K562 (cell line): ENCODE data around the gene ABCA8. TPM values are rescaled to one million over a fixed set of nuclear protein-coding genes. Genes with fewer than 3 reads are reported as not detected.

ENCODE experiments used
- ATAC-seq: fragments of 200-7000 bp; cut with Tn5 transposase; 3 replicates; pipeline ENCODE4 v1.9.1; 2020; ENCODE audit warnings: moderate library complexity
- BruUV-seq: library from RNA; stranded (reverse); fragments of 400-500 nt; replicated peaks from 2 replicates; lab custom pipeline; 2021; lab: Mats Ljungman, UMichigan
- CTCF ChIA-PET: fragments of 300-600 bp; formaldehyde crosslinking; extraction: SDS; loops from one replicate; lab custom pipeline; 2021; ENCODE audit warnings: low intra/inter-chr PET ratio; lab: Yijun Ruan, JAX
- POLR2A ChIA-PET: fragments of 300-600, 350-650 bp; sonication (Branson Sonifier 250); formaldehyde crosslinking; extraction: SDS; loops from one replicate; lab custom pipeline; 2021; ENCODE audit warnings: antibody characterized with exemption, inconsistent platforms; lab: Yijun Ruan, JAX
- DNase-seq, 4 experiments: peaks; one replicate each; pipeline versions ENCODE4 v3.0.0 to v3.0.0-alpha.2; 2011 to 2018; ENCODE audit warnings: low spot score in 3 of 4, mixed read lengths in 3 of 4; ENCODE audit errors: extremely low read depth in 1 of 4
- FAIRE-seq: peaks from 2 replicates; lab custom pipeline; 2011; peaks lifted over from hg19 to GRCh38; lab: Jason Lieb, UNC
- H2AFZ ChIP-seq: 2 replicates; pipeline ENCODE4 v1.6.0; 2011; ENCODE audit warnings: low read depth, low read length, control low read depth, inconsistent platforms
- H3K27ac ChIP-seq: fragments of 200-600 bp; 3 replicates; pipeline ENCODE4 v1.8.0; 2011; ENCODE audit warnings: low read depth, mild to moderate bottlenecking, control low read depth, inconsistent platforms, low read length, moderate library complexity, mixed read lengths; ENCODE audit errors: extremely low read depth
- H3K27me3 ChIP-seq, 2 experiments: fragments of 300-600 bp in 1 of 2; 2 replicates in 1 of 2; 3 replicates in 1 of 2; pipeline versions ENCODE4 v1.6.0 to v1.8.0; 2011; ENCODE audit warnings: inconsistent platforms in 2 of 2, low read length in 2 of 2, mild to moderate bottlenecking in 1 of 2, mixed read lengths in 1 of 2, moderate library complexity in 1 of 2; ENCODE audit not compliant: control insufficient read depth in 2 of 2, insufficient read depth in 2 of 2
- H3K36me3 ChIP-seq: fragments of 300-600 bp; 3 replicates; pipeline ENCODE4 v1.8.0; 2011; ENCODE audit warnings: mild to moderate bottlenecking, low read length, inconsistent platforms; ENCODE audit not compliant: control insufficient read depth, insufficient read depth
- H3K4me1 ChIP-seq, 2 experiments: fragments of 200-600 bp in 1 of 2; replicated peaks in 1 of 2; 2 replicates in 1 of 2; 3 replicates in 1 of 2; pipeline versions ENCODE4 v1.5.1 to v1.8.0; 2011; ENCODE audit warnings: inconsistent platforms in 2 of 2, low read length in 2 of 2, mild to moderate bottlenecking in 1 of 2, mixed read lengths in 1 of 2, moderate library complexity in 1 of 2; ENCODE audit not compliant: control insufficient read depth in 2 of 2, insufficient read depth in 2 of 2
- H3K4me2 ChIP-seq: 2 replicates; pipeline ENCODE4 v1.6.1; 2011; ENCODE audit warnings: low read length, control low read depth, inconsistent platforms, mixed read lengths; ENCODE audit not compliant: insufficient read depth
- H3K4me3 ChIP-seq: fragments of 200-600 bp; sonication (generic), shearing (Covaris generic); 2 replicates; pipeline ENCODE4 v1.5.1; 2016; ENCODE audit warnings: control low read depth, inconsistent platforms
- H3K79me2 ChIP-seq: fragments of 200-600 bp; 3 replicates; pipeline ENCODE4 v1.8.0; 2011; ENCODE audit warnings: low read length, inconsistent platforms; ENCODE audit not compliant: control insufficient read depth, insufficient read depth
- H3K9ac ChIP-seq, 2 experiments: 2 replicates each; pipeline versions ENCODE4 v1.6.0 to v1.6.1; 2011; ENCODE audit warnings: low read depth in 2 of 2, low read length in 2 of 2, control low read depth in 1 of 2, inconsistent platforms in 1 of 2, mild to moderate bottlenecking in 1 of 2, mixed read lengths in 1 of 2; ENCODE audit not compliant: insufficient read depth in 1 of 2
- H3K9me1 ChIP-seq: one replicate; pipeline ENCODE4 v1.6.0; 2011; ENCODE audit warnings: inconsistent platforms, mild to moderate bottlenecking, low read length, moderate library complexity; ENCODE audit not compliant: control insufficient read depth, insufficient read depth
- H3K9me3 ChIP-seq: replicated peaks from 2 replicates; pipeline ENCODE4 v1.5.1; 2011; ENCODE audit warnings: low read depth, low read length, inconsistent platforms; ENCODE audit not compliant: control insufficient read depth, insufficient read depth
- H4K20me1 ChIP-seq: replicated peaks from 2 replicates; pipeline ENCODE4 v1.6.1; 2011; ENCODE audit warnings: low read length, inconsistent platforms, mixed read lengths; ENCODE audit not compliant: control insufficient read depth, insufficient read depth
- BCOR ChIP-seq: fragments of 450-650 bp; IDR thresholded peaks from 2 replicates; pipeline ENCODE4 v1.6.1; 2016
- FOXJ2 ChIP-seq: fragments of 200-800 bp; sonication (Bioruptor generic); IDR thresholded peaks from 2 replicates; pipeline ENCODE4 v1.6.1; 2016; ENCODE audit warnings: missing genetic modification characterization, missing compliant biosample characterization
- HMG20B ChIP-seq: fragments of 250-450 bp; sonication (Bioruptor Pico); IDR thresholded peaks from 2 replicates; pipeline ENCODE4 v1.5.0; 2021; ENCODE audit warnings: mild to moderate bottlenecking
- KLF10 ChIP-seq: fragments of 250-450 bp; sonication (Bioruptor Pico); IDR thresholded peaks from 2 replicates; pipeline ENCODE4 v1.6.1; 2021; ENCODE audit warnings: matching md5 sums
- MEIS2 ChIP-seq: fragments of 450-650 bp; IDR thresholded peaks from 2 replicates; pipeline ENCODE4 v1.6.1; 2014; ENCODE audit warnings: mild to moderate bottlenecking; ENCODE audit not compliant: partially characterized antibody
- PURB ChIP-seq: sonication (generic); formaldehyde crosslinking; IDR thresholded peaks from 2 replicates; pipeline ENCODE4 v1.9.0; 2021; ENCODE audit warnings: low read depth, mild to moderate bottlenecking, missing genetic modification reagents
- TEAD4 ChIP-seq, 2 experiments: sonication (generic) in 1 of 2; formaldehyde crosslinking in 1 of 2; IDR thresholded peaks; 2 replicates each; pipeline versions ENCODE4 v1.6.1 to v1.8.0; 2012 to 2022; ENCODE audit warnings: borderline replicate concordance in 1 of 2, inconsistent platforms in 1 of 2, low read length in 1 of 2, mild to moderate bottlenecking in 1 of 2, missing genetic modification reagents in 1 of 2
- TFAP4 ChIP-seq: sonication (generic); formaldehyde crosslinking; IDR thresholded peaks from 2 replicates; pipeline ENCODE4 v1.8.0; 2022; ENCODE audit warnings: missing genetic modification reagents, mild to moderate bottlenecking, moderate library complexity, borderline replicate concordance
- TOE1 ChIP-seq, 2 experiments: fragments of 450-650 bp in 1 of 2; sonication (generic) in 1 of 2; formaldehyde crosslinking in 1 of 2; IDR thresholded peaks; 2 replicates each; pipeline versions ENCODE4 v1.7.1 to v1.8.0; 2016 to 2022; ENCODE audit warnings: borderline replicate concordance in 2 of 2, mild to moderate bottlenecking in 2 of 2, antibody characterized with exemption in 1 of 2, inconsistent platforms in 1 of 2, low read depth in 1 of 2, missing genetic modification reagents in 1 of 2, moderate library complexity in 1 of 2
- U2AF2 ChIP-seq: fragments of 200-400 bp; formaldehyde crosslinking; optimal IDR thresholded peaks from 2 replicates; pipeline ENCODE3; 2017; ENCODE audit warnings: low read depth, mild to moderate bottlenecking, low read length
- XRCC5 ChIP-seq: fragments of 200-400 bp; formaldehyde crosslinking; IDR thresholded peaks from 2 replicates; pipeline ENCODE4 v1.6.1; 2017; ENCODE audit warnings: low read depth, mild to moderate bottlenecking, low read length
- ZNF766 ChIP-seq: fragments of 200-800 bp; sonication (Bioruptor generic); conservative IDR thresholded peaks from 2 replicates; pipeline ENCODE4 v1.6.1; 2016; ENCODE audit warnings: missing genetic modification characterization, missing compliant biosample characterization
- ZNF785 ChIP-seq: fragments of 250-450 bp; sonication (Bioruptor Pico); IDR thresholded peaks from 2 replicates; pipeline ENCODE4 v1.4.0; 2020; ENCODE audit warnings: mild to moderate bottlenecking
- WGBS: fragments of 100-300 bp; shearing (Covaris generic); methylation state at CpG from one replicate; pipeline ENCODE4 v1.1.6; 2016; ENCODE audit warnings: low coverage, mixed read lengths; ENCODE audit not compliant: insufficient coverage; ENCODE audit errors: missing lambda C conversion rate; 5-methylcytosine and 5-hydroxymethylcytosine counted together
- in situ Hi-C: fragments of 300-500 bp; cut with MboI; formaldehyde crosslinking; loops from 4 replicates; pipeline ENCODE4 v1.15.0; 2018; ENCODE audit warnings: inconsistent platforms, mixed read lengths
- intact Hi-C: fragments of 100-400 bp; cut with micrococcal nuclease; formaldehyde crosslinking; loops from 2 replicates; pipeline ENCODE4 v1.14.2; 2022
- polyA plus RNA-seq, 8 experiments: library from polyadenylated mRNA; depleted of rRNA in 4 of 8; stranded (reverse) in 5 of 8; unstranded in 3 of 8; fragments of >200 nt; fragmentation: Nextera tagmentation in 2 of 8; fragmentation: Illumina TruSeq in 1 of 8; extraction: Ambion mirVana in 2 of 8; extraction: Trizol in 1 of 8; gene quantifications; 2 replicates each; pipeline versions ENCODE4 v1.2.1 to v1.2.3, GENCODE V29; 2011 to 2014; ENCODE audit warnings: inconsistent platforms in 1 of 8, missing spikeins in 1 of 8
- total RNA-seq, 7 experiments: library from RNA; depleted of rRNA in 6 of 7; stranded (reverse); fragments of >200 nt in 6 of 7; fragmentation: Illumina TruSeq in 2 of 7; extraction: Trizol in 2 of 7; gene quantifications; 2 replicates each; pipeline versions ENCODE4 v1.2.1 to v1.2.3, GENCODE V29; 2011 to 2021; ENCODE audit warnings: low replicate concordance in 1 of 7
- TF ChIP-seq, protein P1 (sequence below): fragments of 450-650 bp; formaldehyde crosslinking; IDR thresholded peaks from 2 replicates; pipeline ENCODE4 v1.4.0; 2020; ENCODE audit warnings: mild to moderate bottlenecking, moderate library complexity
- TF ChIP-seq, protein P2 (sequence below): fragments of 450-650 bp; IDR thresholded peaks from 2 replicates; pipeline ENCODE4 v1.6.1; 2014; ENCODE audit warnings: low read depth, mild to moderate bottlenecking, moderate library complexity, borderline replicate concordance

Gene ABCA8
- total and polyA plus RNA-seq, 9 of the 15 experiments (the other 6 are each of a cell fraction or from before 2014, with no cell fraction given): 1.8 to 13.2 (median 12.0) TPM

- TF ChIP-seq ZNF785 (CRISPR knock-in tag) (no peak), U2AF2 (no peak), HMG20B (CRISPR knock-in tag) (no peak)
- TF ChIP-seq, protein P1, sequence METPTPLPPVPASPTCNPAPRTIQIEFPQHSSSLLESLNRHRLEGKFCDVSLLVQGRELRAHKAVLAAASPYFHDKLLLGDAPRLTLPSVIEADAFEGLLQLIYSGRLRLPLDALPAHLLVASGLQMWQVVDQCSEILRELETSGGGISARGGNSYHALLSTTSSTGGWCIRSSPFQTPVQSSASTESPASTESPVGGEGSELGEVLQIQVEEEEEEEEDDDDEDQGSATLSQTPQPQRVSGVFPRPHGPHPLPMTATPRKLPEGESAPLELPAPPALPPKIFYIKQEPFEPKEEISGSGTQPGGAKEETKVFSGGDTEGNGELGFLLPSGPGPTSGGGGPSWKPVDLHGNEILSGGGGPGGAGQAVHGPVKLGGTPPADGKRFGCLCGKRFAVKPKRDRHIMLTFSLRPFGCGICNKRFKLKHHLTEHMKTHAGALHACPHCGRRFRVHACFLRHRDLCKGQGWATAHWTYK: no peak
These were observed 871 bp downstream of the ABCA8 start (continued) for GRCh38 chr17:68954146-68954896.

DNA sequence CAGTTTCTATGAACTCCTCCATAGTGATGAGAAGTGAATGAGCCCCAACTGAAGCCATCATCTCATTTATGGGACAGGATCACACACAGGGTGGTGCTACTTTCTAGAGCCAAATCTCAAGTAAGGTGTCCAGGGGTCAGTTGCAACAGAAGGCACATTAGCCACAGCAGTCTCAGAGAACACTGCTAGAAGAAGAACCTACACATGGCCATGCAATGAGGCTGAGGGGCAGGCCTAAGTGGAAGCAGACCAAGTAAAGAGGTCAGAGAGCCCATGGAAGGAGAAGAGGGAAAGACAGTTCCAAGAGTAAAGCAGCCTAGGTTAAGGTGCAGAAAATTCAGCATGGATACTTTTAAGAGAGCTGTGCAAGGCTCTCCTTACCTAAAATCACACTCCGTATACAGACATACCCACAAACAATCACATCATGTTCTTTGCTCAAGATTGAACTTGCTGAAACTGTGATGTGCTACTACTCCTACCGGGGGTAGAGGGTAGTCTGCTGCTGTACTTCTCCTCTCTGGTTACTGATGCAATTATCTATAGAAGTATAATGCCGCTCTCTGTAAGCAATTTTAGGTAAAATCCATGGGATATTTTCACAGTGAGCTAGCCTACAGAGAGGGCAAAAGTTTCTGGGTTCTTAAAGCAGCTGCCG lies 1.7 kb downstream of the ABCA8 start:
- WGBS: 38% methylated on average over 4 of the region's 4 CpGs
- H4K20me1 ChIP-seq: no peaks in the 10 kb centered on the region
- ChIA-PET CTCF (no interaction called here), POLR2A (interaction anchor here (1.0 kb wide), 1 partner anchor 42 kb away, joined by 4 read pairs; no protein-coding TSS in a partner anchor)
- H3K27me3 ChIP-seq: no peaks in the 10 kb centered on the region
- H3K4me2 ChIP-seq: peak overlapping the region; percentile 40
- peak overlapping the region; percentile 0; the same call in 1 of the 2 replicates for H3K4me3 ChIP-seq
- intact Hi-C loops: no loop called here
- peak overlapping the region in 1 of 2 experiments; percentile 26; a peak in 1 of 4 replicates for H3K9ac ChIP-seq
- BruUV-seq: no TSS peak
- no peak for FAIRE-seq
- peaks cover 15% of the 10 kb centered on the region; the same call in 2 of the 3 replicates for H3K79me2 ChIP-seq
- no peaks in the 10 kb centered on the region for H3K9me1 ChIP-seq
- peak; percentile 63 for ATAC-seq
- no peak for DNase-seq
- H3K9me3 ChIP-seq: no peaks in the 10 kb centered on the region
- H3K27ac ChIP-seq: peak overlapping the region; percentile 2; the same call in 1 of the 3 replicates
- H3K4me1 ChIP-seq: peaks cover 0 to 12% of the 10 kb centered on the region in 2 experiments; a peak in 3 of 5 replicates
- in situ Hi-C loops: loop anchor here (25.0 kb wide), 1 partner anchor 284 kb away; the partner anchor contains the start of gene ABCA10
- H3K36me3 ChIP-seq: no peaks in the 10 kb centered on the region
- peak overlapping the region; percentile 52; the same call in 1 of the 2 replicates for H2AFZ ChIP-seq
- no peak for TF ChIP-seq TFAP4 (CRISPR knock-in tag)
- TF ChIP-seq TEAD4 (IDR thresholded peaks at IDR 0.05; ENCODE audit: low read length): no peak
- no peak for TF ChIP-seq TEAD4 (CRISPR knock-in tag; IDR thresholded peaks at IDR 0.05; ENCODE audit: borderline replicate concordance)
- TF ChIP-seq PURB: no peak
- TF ChIP-seq, protein P2, sequence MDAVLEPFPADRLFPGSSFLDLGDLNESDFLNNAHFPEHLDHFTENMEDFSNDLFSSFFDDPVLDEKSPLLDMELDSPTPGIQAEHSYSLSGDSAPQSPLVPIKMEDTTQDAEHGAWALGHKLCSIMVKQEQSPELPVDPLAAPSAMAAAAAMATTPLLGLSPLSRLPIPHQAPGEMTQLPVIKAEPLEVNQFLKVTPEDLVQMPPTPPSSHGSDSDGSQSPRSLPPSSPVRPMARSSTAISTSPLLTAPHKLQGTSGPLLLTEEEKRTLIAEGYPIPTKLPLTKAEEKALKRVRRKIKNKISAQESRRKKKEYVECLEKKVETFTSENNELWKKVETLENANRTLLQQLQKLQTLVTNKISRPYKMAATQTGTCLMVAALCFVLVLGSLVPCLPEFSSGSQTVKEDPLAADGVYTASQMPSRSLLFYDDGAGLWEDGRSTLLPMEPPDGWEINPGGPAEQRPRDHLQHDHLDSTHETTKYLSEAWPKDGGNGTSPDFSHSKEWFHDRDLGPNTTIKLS: no peak
- no peak for TF ChIP-seq KLF10 (CRISPR knock-in tag)
- no peak for TF ChIP-seq BCOR
- TF ChIP-seq TOE1 (IDR thresholded peaks at IDR 0.05; ENCODE audit: borderline replicate concordance): no peak
- no peak for TF ChIP-seq TOE1 (CRISPR knock-in tag; IDR thresholded peaks at IDR 0.05; ENCODE audit: borderline replicate concordance, low read depth)
- no peak for TF ChIP-seq MEIS2
- no peak for TF ChIP-seq XRCC5
- no peak for TF ChIP-seq ZNF766 (CRISPR knock-in tag)
- no peak for TF ChIP-seq FOXJ2 (tag)
